ENCODE data around the gene SLC8B1. TPM values are rescaled to one million over a fixed set of nuclear protein-coding genes. Genes with fewer than 3 reads are reported as not detected.

The SLC8B1 gene
- total RNA-seq, 2 donors from 2014 or later = 25.2 to 44.2 TPM

DNA sequence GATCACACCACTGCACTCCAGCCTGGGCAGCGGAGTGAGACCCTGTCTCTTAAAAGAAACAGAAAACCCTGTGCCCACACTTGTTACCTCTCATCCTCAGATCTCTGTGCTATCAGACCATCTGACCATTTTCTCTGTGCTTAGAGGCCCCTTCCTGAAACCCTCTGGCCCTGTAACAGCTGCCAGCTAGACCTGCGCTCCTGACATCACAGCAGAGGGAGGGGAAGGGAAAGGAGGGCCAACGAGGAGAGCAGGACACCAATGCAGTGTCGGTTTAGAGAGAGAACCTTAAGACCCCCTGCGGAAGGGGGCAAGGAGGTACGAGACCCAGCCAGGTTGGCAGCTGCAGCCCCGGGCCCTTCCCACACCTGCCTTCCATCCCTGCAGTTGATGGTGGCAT, 42.4 kb downstream of the SLC8B1 start:
- no peak for TF ChIP-seq POLR2A (IDR thresholded peaks at IDR 0.05)
- TF ChIP-seq, protein P1, sequence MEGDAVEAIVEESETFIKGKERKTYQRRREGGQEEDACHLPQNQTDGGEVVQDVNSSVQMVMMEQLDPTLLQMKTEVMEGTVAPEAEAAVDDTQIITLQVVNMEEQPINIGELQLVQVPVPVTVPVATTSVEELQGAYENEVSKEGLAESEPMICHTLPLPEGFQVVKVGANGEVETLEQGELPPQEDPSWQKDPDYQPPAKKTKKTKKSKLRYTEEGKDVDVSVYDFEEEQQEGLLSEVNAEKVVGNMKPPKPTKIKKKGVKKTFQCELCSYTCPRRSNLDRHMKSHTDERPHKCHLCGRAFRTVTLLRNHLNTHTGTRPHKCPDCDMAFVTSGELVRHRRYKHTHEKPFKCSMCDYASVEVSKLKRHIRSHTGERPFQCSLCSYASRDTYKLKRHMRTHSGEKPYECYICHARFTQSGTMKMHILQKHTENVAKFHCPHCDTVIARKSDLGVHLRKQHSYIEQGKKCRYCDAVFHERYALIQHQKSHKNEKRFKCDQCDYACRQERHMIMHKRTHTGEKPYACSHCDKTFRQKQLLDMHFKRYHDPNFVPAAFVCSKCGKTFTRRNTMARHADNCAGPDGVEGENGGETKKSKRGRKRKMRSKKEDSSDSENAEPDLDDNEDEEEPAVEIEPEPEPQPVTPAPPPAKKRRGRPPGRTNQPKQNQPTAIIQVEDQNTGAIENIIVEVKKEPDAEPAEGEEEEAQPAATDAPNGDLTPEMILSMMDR (IDR thresholded peaks at IDR 0.05) = no peak
- intact Hi-C loops (cut with DNase I) = no loop called here
- 82 to 84% methylated on average over 7 of the region's 7 CpGs for WGBS, 2 donors
- Histone ChIP-seq H3K36me3 (replicated peaks in 1 of 2; ENCODE audit: insufficient read depth in 1 of 2, low read depth in 2 of 2) (peaks cover 10 to 51% of the 10 kb centered on the region in 2 donors), H3K4me3 (no peak overlapping the region), H3K4me1 (peaks cover 2% of the 10 kb centered on the region), H3K9me3 (no peaks in the 10 kb centered on the region), H3K27me3 (no peaks in the 10 kb centered on the region), H3K27ac (no peak overlapping the region)
- ATAC-seq (no peak), DNase-seq (no peak)

DNA sequence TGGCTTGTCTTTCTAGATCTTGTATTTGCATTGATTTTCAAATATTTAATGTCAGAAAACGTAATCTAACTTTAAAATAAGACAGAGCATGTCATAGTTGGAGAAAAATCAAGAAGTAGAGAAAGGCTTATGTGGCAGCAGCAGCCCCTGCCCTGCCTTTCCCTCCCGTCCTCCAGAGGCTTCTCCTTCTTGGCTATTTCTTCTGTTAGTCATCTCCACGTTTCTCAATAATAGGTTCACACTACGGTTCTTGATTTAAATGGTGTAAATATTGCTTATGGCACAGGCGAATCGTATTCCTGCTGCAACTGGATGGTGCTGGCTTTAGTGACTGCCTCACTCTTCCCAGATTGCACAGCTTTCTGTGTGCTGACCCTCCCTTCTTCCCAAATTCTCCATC, 42.8 kb downstream of the SLC8B1 start:
- Histone ChIP-seq H3K9me3 (no peaks in the 10 kb centered on the region), H3K27me3 (no peaks in the 10 kb centered on the region), H3K4me1 (no peaks in the 10 kb centered on the region), H3K36me3 (replicated peaks in 1 of 2; ENCODE audit: insufficient read depth in 1 of 2, low read depth in 2 of 2) (peaks cover 10 to 56% of the 10 kb centered on the region in 2 donors), H3K27ac (no peak overlapping the region), H3K4me3 (no peak overlapping the region)
- 75 to 80% methylated on average over 6 of the region's 6 CpGs for WGBS, 2 donors
- DNase-seq (no peak), ATAC-seq (no peak)
- TF ChIP-seq POLR2A (IDR thresholded peaks at IDR 0.05) = no peak
- TF ChIP-seq, protein P1 (IDR thresholded peaks at IDR 0.05) = no peak
- intact Hi-C loops (cut with DNase I) = no loop called here

DNA sequence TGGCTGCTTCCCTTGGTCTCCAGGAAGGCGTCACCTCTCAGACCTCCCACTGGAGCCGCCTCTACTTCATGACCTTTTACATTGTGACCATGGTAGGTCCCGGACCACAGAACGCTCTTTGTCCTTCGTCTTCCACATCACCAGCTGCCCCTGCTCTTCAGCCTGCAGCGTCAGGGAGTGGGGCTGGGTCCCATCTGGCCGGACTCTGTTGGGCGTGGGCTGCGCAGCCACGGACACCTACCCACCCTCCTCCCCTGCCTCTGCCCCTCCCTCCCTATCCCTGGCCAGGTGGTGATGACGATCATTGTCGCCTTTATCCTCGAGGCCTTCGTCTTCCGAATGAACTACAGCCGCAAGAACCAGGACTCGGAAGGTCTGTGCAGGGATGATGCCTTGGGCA, 43.3 kb downstream of the SLC8B1 start:
- no peak for TF ChIP-seq POLR2A (IDR thresholded peaks at IDR 0.05)
- TF ChIP-seq, protein P1 (IDR thresholded peaks at IDR 0.05) = no peak
- no peak overlapping the region for H3K27ac ChIP-seq
- no peaks in the 10 kb centered on the region for H3K27me3 ChIP-seq
- H3K9me3 ChIP-seq = no peaks in the 10 kb centered on the region
- peaks cover 10 to 60% of the 10 kb centered on the region in 2 donors for H3K36me3 ChIP-seq (replicated peaks in 1 of 2; ENCODE audit: insufficient read depth in 1 of 2, low read depth in 2 of 2)
- DNase-seq (no peak), ATAC-seq (no peak)
- WGBS, 2 donors = 89 to 92% methylated on average over 17 of the region's 17 CpGs
- H3K4me3 ChIP-seq = no peak overlapping the region
- intact Hi-C loops (cut with DNase I) = no loop called here
- H3K4me1 ChIP-seq = no peaks in the 10 kb centered on the region

DNA sequence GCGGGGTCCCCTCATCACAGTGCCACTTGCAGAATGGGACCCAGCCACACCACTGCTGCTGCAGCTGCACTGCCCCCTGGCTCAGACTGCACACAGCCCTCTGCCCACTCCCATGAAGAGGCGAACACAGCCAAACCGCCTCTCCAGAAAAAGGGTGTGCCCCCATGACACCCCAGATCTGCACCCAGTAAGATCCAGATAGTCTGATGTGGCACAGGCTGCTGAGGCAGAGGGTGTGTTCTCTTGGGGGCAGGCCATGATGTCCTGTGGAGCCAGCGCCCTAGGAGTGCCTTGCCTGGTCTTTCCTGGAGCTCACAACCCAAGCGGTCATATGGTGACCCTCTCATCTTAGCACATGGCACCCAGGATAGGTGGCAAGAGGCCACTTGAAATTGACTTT, 44.4 kb downstream of the SLC8B1 start:
- no peak for ATAC-seq

DNA sequence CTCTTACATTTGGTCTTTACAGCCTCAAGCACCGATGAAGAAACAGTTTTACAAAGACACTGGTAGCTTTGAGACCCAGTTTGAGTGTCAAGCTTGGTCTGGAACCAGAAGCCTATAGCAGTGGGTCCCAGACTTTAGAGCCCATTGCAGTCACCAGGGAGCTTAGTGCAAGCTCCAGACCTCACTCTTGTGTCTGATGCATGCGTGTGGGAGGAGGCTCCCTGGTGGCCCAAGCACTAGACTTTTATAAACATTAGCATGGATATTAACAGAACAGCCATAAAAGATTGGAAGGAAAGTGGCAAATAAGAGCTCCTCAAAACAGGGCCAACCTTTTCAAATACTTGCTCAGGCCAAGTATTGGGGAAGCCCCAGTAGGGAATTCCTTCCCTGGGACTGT, 45.5 kb downstream of the SLC8B1 start:
- intact Hi-C loops (cut with DNase I) = no loop called here
- H3K4me1 ChIP-seq = no peaks in the 10 kb centered on the region
- no peaks in the 10 kb centered on the region for H3K9me3 ChIP-seq
- WGBS, 2 donors = 93 to 94% methylated on average over 2 of the region's 2 CpGs
- H3K27ac ChIP-seq = no peak overlapping the region
- no peaks in the 10 kb centered on the region for H3K27me3 ChIP-seq
- no peak overlapping the region for H3K4me3 ChIP-seq
- ATAC-seq (no peak), DNase-seq (no peak)
- TF ChIP-seq POLR2A (IDR thresholded peaks at IDR 0.05) = no peak
- TF ChIP-seq, protein P1 (IDR thresholded peaks at IDR 0.05) = no peak
- H3K36me3 ChIP-seq (replicated peaks in 1 of 2; ENCODE audit: insufficient read depth in 1 of 2, low read depth in 2 of 2) = peaks cover 10 to 59% of the 10 kb centered on the region in 2 donors

More for the DNA sequence above, 44.4 kb downstream of the SLC8B1 start:
- Histone ChIP-seq H3K4me3 (no peak overlapping the region), H3K9me3 (no peaks in the 10 kb centered on the region), H3K27me3 (no peaks in the 10 kb centered on the region), H3K36me3 (replicated peaks in 1 of 2; ENCODE audit: insufficient read depth in 1 of 2, low read depth in 2 of 2) (peaks cover 10 to 54% of the 10 kb centered on the region in 2 donors), H3K4me1 (no peaks in the 10 kb centered on the region), H3K27ac (no peak overlapping the region)
- intact Hi-C loops (cut with DNase I) = no loop called here
- TF ChIP-seq, protein P1 (IDR thresholded peaks at IDR 0.05) = no peak
- no peak for TF ChIP-seq POLR2A (IDR thresholded peaks at IDR 0.05)
- DNase-seq = no peak
- WGBS, 2 donors = 100% methylated on average over 5 of the region's 5 CpGs; no CpG with 5 or more reads in 1 of the 2 donors
